GM18520 (cell line): Measurements from ENCODE around the gene SERINC1.
"Not testable (repeated sequence)": the region's sequence is repeated elsewhere in the genome, so short reads cannot be mapped to it uniquely, and the experiment has no call there.

Experiments used
- ATAC-seq: cut with Tn5 transposase; IDR thresholded peaks from one replicate; pipeline ENCODE4 v1.9.1; 2021; ENCODE audit not compliant: unreplicated experiment

Gene SERINC1

GRCh38 chr6:122471107-122472021 is at the start of gene SERINC1:
Gene SERINC1, minus strand, starts transcription at chr6:122471807. Its CDS starts 70 bp downstream, at chr6:122471737.
- peak; percentile 98 for ATAC-seq

GRCh38 chr6:122511193-122511924 is 39.8 kb upstream of the SERINC1 start:
- ATAC-seq = no peak

- ATAC-seq = not testable (repeated sequence)
Observed at GRCh38 chr6:122505170-122505569, 33.6 kb upstream of the SERINC1 start.

- no peak for ATAC-seq
Observed at GRCh38 chr6:122501475-122501874, 29.9 kb upstream of the SERINC1 start.

- ATAC-seq = no peak
Observed at GRCh38 chr6:122495612-122496011, 24.0 kb upstream of the SERINC1 start.

- no peak for ATAC-seq
Observed at GRCh38 chr6:122494665-122495272, 23.2 kb upstream of the SERINC1 start.

- peak; percentile 94 for ATAC-seq
Observed at GRCh38 chr6:122491919-122492555, 20.4 kb upstream of the SERINC1 start.

GRCh38 chr6:122490607-122491006 is 19.0 kb upstream of the SERINC1 start:
- ATAC-seq = no peak

GRCh38 chr6:122484760-122485159 is 13.2 kb upstream of the SERINC1 start:
- ATAC-seq = peak; percentile 71

- no peak for ATAC-seq
Observed at GRCh38 chr6:122482750-122483080, 11.1 kb upstream of the SERINC1 start.

GRCh38 chr6:122476131-122476530 is 4.5 kb upstream of the SERINC1 start:
- ATAC-seq = no peak

- ATAC-seq = peak; percentile 29
Observed at GRCh38 chr6:122472022-122472340, 374 bp upstream of the SERINC1 start.

GRCh38 chr6:122461885-122462284 is 9.7 kb downstream of the SERINC1 start:
- ATAC-seq = no peak

GRCh38 chr6:122459865-122460416 is 11.7 kb downstream of the SERINC1 start:
- ATAC-seq = not testable (repeated sequence)

GRCh38 chr6:122459240-122459639 is 12.4 kb downstream of the SERINC1 start:
- ATAC-seq = no peak

GRCh38 chr6:122458087-122458486 is 13.5 kb downstream of the SERINC1 start:
- no peak for ATAC-seq

GRCh38 chr6:122455116-122455515 is 16.5 kb downstream of the SERINC1 start:
- ATAC-seq = not testable (repeated sequence)

- ATAC-seq = no peak
Observed at GRCh38 chr6:122454673-122455072, 16.9 kb downstream of the SERINC1 start.

- ATAC-seq = no peak
Observed at GRCh38 chr6:122452509-122452908, 19.1 kb downstream of the SERINC1 start.

- ATAC-seq = no peak
Observed at GRCh38 chr6:122449069-122449468, 22.5 kb downstream of the SERINC1 start.

GRCh38 chr6:122445274-122445673 is 26.3 kb downstream of the SERINC1 start:
- ATAC-seq = no peak
